ENCODE measurements around the gene DDIT3. TPM values are rescaled to one million over a fixed set of nuclear protein-coding genes. Genes with fewer than 3 reads are reported as not detected.

The DDIT3 gene
- total RNA-seq, 1 experiment from 2014 or later: 15.6 TPM

DNA sequence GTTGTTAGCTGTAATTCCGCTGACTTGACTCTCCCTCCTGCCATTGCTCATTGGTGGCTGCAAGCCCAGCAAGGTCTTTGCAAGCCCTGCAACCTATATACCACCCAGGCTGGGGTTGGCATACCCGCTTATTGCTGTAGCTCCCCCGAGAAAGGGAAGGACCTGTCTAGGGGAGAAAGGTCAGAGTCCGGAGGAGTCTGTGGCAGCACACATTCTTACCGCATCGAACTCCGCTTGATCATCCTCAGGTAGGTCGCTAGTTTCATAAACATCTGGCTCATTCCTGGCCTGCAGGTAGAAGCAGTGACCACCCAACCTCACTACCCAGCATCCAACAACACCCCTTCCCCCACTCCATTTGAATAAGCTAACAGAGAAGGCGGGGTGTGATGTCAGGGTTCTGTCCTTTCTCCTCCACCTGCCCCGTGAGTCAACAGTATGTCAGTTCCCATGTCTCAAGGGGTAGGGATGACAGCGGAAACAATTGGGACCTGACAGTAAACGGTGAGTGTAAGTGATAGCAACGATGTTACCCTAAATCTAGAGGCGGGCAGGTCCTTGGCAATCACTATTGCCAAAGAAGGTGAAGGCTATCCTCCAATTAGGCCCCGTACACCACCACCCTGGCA is 25.6 kb upstream of the DDIT3 start:
- Histone ChIP-seq H3K4me1 (replicated peaks; ENCODE audit: insufficient read depth) (peaks cover 9% of the 10 kb centered on the region), H3K36me3 (ENCODE audit: low read depth) (peaks cover 7% of the 10 kb centered on the region), H3F3A (ENCODE audit: insufficient read depth, low read depth) (peaks cover 13% of the 10 kb centered on the region; the same call in 1 of the 2 replicates), H3K9me3 (ENCODE audit: insufficient read depth, low read depth) (no peaks in the 10 kb centered on the region), H3K4me2 (peak overlapping the region; percentile 76), H2AFZ (peak overlapping the region; percentile 88), H3K27ac (peak overlapping the region; percentile 45), H3K4me3 (peak overlapping the region; percentile 59), H3K9me2 (ENCODE audit: insufficient read depth) (no peaks in the 10 kb centered on the region), H4K20me1 (ENCODE audit: insufficient read depth) (peaks cover 10% of the 10 kb centered on the region; the same call in 1 of the 2 replicates), H3K79me2 (ENCODE audit: low read depth) (peaks cover 29% of the 10 kb centered on the region), H3K27me3 (ENCODE audit: insufficient read depth, low read depth) (no peaks in the 10 kb centered on the region)
- DNase-seq: no peak
- POLR2A ChIA-PET (ENCODE audit: unreplicated experiment): no interaction called here
- TF ChIP-seq EZH2 (IDR thresholded peaks at IDR 0.05; ENCODE audit: low read depth): no peak
- TF ChIP-seq, protein P1, sequence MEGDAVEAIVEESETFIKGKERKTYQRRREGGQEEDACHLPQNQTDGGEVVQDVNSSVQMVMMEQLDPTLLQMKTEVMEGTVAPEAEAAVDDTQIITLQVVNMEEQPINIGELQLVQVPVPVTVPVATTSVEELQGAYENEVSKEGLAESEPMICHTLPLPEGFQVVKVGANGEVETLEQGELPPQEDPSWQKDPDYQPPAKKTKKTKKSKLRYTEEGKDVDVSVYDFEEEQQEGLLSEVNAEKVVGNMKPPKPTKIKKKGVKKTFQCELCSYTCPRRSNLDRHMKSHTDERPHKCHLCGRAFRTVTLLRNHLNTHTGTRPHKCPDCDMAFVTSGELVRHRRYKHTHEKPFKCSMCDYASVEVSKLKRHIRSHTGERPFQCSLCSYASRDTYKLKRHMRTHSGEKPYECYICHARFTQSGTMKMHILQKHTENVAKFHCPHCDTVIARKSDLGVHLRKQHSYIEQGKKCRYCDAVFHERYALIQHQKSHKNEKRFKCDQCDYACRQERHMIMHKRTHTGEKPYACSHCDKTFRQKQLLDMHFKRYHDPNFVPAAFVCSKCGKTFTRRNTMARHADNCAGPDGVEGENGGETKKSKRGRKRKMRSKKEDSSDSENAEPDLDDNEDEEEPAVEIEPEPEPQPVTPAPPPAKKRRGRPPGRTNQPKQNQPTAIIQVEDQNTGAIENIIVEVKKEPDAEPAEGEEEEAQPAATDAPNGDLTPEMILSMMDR (conservative IDR thresholded peaks at IDR 0.05): no peak
- intact Hi-C loops (cut with micrococcal nuclease; ENCODE audit: unreplicated experiment): loop anchor here (2.0 kb wide), 2 partner anchors 23 to 45 kb away; partner anchors contain the start of genes MBD6 and PIP4K2C
- CTCF ChIA-PET: interaction anchor here (0.7 kb wide), 1 partner anchor 1720 kb away, joined by 11 read pairs; no protein-coding TSS in a partner anchor
- BruUV-seq (replicated peaks): TSS peak; percentile 37

DNA sequence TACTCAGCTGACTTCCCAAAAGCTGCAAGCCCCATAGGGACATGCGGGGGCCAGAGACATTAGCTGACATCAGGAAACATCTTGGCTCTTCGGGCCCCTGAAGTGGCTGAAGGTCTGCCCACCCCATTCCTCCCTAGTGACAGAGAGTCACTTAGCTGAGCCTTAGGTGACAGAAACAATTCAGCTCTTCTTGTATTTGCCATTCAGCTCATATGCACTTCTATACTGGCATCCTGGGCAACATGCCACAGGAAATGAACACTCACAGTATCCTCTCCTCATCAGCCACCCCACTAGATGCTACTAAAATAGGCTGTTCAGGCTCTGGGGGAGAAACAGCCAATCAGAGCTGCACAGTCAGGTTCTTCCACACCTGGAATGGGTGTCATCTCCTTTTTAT is 23.3 kb upstream of the DDIT3 start:
- ChIA-PET CTCF (no interaction called here), POLR2A (ENCODE audit: unreplicated experiment) (no interaction called here)
- Histone ChIP-seq H3K27me3 (ENCODE audit: insufficient read depth, low read depth) (no peaks in the 10 kb centered on the region), H3K27ac (no peak overlapping the region), H3K36me3 (ENCODE audit: low read depth) (peaks cover 7% of the 10 kb centered on the region), H3K9me3 (ENCODE audit: insufficient read depth, low read depth) (no peaks in the 10 kb centered on the region), H2AFZ (no peak overlapping the region), H3F3A (ENCODE audit: insufficient read depth, low read depth) (peaks cover 13% of the 10 kb centered on the region; the same call in 1 of the 2 replicates), H3K4me3 (no peak overlapping the region), H3K4me1 (replicated peaks; ENCODE audit: insufficient read depth) (peaks cover 9% of the 10 kb centered on the region), H3K79me2 (ENCODE audit: low read depth) (peaks cover 29% of the 10 kb centered on the region), H3K4me2 (no peak overlapping the region), H3K9me2 (ENCODE audit: insufficient read depth) (no peaks in the 10 kb centered on the region), H4K20me1 (ENCODE audit: insufficient read depth) (peaks cover 10% of the 10 kb centered on the region; the same call in 1 of the 2 replicates)
- no TSS peak for BruUV-seq (replicated peaks)
- no peak for DNase-seq
- intact Hi-C loops (cut with micrococcal nuclease; ENCODE audit: unreplicated experiment): no loop called here
- no peak for TF ChIP-seq EZH2 (IDR thresholded peaks at IDR 0.05; ENCODE audit: low read depth)
- TF ChIP-seq, protein P1 (conservative IDR thresholded peaks at IDR 0.05): no peak

DNA sequence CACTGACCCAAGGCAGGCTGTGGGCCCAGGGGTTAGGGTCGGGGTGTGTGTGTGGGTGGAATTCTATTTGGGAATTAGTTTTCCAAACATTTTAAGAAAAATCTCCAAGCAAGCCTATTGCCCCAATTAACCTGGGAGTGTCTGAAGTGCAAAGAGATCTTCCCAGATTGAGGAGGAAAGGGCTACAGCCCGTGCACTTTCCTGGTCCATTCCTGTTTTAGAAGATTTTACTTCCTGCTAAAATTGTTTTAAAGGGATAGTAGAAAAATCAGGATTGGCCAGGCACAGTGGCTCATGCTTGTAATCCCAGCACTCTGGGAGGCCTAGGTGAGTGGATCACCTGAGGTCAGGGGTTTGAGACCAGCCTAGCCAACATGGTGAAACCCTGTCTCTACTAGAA is 21.4 kb upstream of the DDIT3 start:
- no peak overlapping the region for H3K27ac ChIP-seq
- TF ChIP-seq, protein P1 (conservative IDR thresholded peaks at IDR 0.05): no peak
- TF ChIP-seq EZH2 (IDR thresholded peaks at IDR 0.05; ENCODE audit: low read depth): no peak
- intact Hi-C loops (cut with micrococcal nuclease; ENCODE audit: unreplicated experiment): no loop called here
- H3K27me3 ChIP-seq (ENCODE audit: insufficient read depth, low read depth): no peaks in the 10 kb centered on the region
- POLR2A ChIA-PET (ENCODE audit: unreplicated experiment): no interaction called here
- peaks cover 27% of the 10 kb centered on the region for H3K79me2 ChIP-seq (ENCODE audit: low read depth)
- no TSS peak for BruUV-seq (replicated peaks)
- H3K4me1 ChIP-seq (replicated peaks; ENCODE audit: insufficient read depth): peaks cover 9% of the 10 kb centered on the region
- no peaks in the 10 kb centered on the region for H3K9me2 ChIP-seq (ENCODE audit: insufficient read depth)
- H2AFZ ChIP-seq: no peak overlapping the region
- H3K9me3 ChIP-seq (ENCODE audit: insufficient read depth, low read depth): no peaks in the 10 kb centered on the region
- no peak overlapping the region for H3K4me3 ChIP-seq
- DNase-seq: no peak
- CTCF ChIA-PET: no interaction called here
- peaks cover 10% of the 10 kb centered on the region; the same call in 1 of the 2 replicates for H4K20me1 ChIP-seq (ENCODE audit: insufficient read depth)
- peaks cover 9% of the 10 kb centered on the region; the same call in 1 of the 2 replicates for H3F3A ChIP-seq (ENCODE audit: insufficient read depth, low read depth)
- H3K36me3 ChIP-seq (ENCODE audit: low read depth): peaks cover 7% of the 10 kb centered on the region
- H3K4me2 ChIP-seq: no peak overlapping the region
